Raji (cell line): ENCODE results near the gene DNTT.

Experiments
- POLR2A ChIP-seq: IDR thresholded peaks from 2 replicates; pipeline ENCODE4 v1.6.1; 2011; ENCODE audit warnings: low read depth, low read length, control low read depth; ENCODE audit not compliant: insufficient read depth

DNTT gene

GRCh38 chr10:96370584-96371157 lies 66.4 kb downstream of the DNTT start:
- TF ChIP-seq POLR2A = no peak

- TF ChIP-seq POLR2A = no peak
Observed at GRCh38 chr10:96371356-96371755, 67.1 kb downstream of the DNTT start.

- TF ChIP-seq POLR2A = no peak
Observed at GRCh38 chr10:96374004-96374403, 69.8 kb downstream of the DNTT start.

GRCh38 chr10:96374639-96374984 lies 70.4 kb downstream of the DNTT start:
- no peak for TF ChIP-seq POLR2A

GRCh38 chr10:96374985-96375830 lies 71.0 kb downstream of the DNTT start:
- TF ChIP-seq POLR2A = peak; percentile 51

- TF ChIP-seq POLR2A = no peak
Observed at GRCh38 chr10:96376483-96376882, 72.2 kb downstream of the DNTT start.

- no peak for TF ChIP-seq POLR2A
Observed at GRCh38 chr10:96377816-96378294, 73.6 kb downstream of the DNTT start.

GRCh38 chr10:96378741-96379140 lies 74.5 kb downstream of the DNTT start:
- no peak for TF ChIP-seq POLR2A

- TF ChIP-seq POLR2A = no peak
Observed at GRCh38 chr10:96379758-96380157, 75.5 kb downstream of the DNTT start.

- TF ChIP-seq POLR2A = no peak
Observed at GRCh38 chr10:96380821-96381220, 76.6 kb downstream of the DNTT start.

- no peak for TF ChIP-seq POLR2A
Observed at GRCh38 chr10:96384506-96384905, 80.3 kb downstream of the DNTT start.

- TF ChIP-seq POLR2A = no peak
Observed at GRCh38 chr10:96387161-96387560, 82.9 kb downstream of the DNTT start.

- TF ChIP-seq POLR2A = no peak
Observed at GRCh38 chr10:96387601-96388000, 83.4 kb downstream of the DNTT start.
